NB4 (cell line): ENCODE data around the gene RGS9BP.

Experiments used
- DNase-seq: peaks from one replicate; pipeline ENCODE4 v3.0.0; 2010; ENCODE audit warnings: low read depth
- H3K4me3 ChIP-seq: one replicate; pipeline ENCODE4 v1.5.1; 2011; ENCODE audit warnings: mild to moderate bottlenecking, low read depth, low read length, moderate library complexity
- MYC ChIP-seq: IDR thresholded peaks from 2 replicates; pipeline ENCODE4 v1.6.1; 2011; ENCODE audit warnings: low read depth, low read length
- POLR2A ChIP-seq: IDR thresholded peaks from 2 replicates; pipeline ENCODE4 v1.6.1; 2011; ENCODE audit warnings: mild to moderate bottlenecking; ENCODE audit not compliant: insufficient read length; ENCODE audit errors: extremely low read depth
- TF ChIP-seq, protein P1 (sequence below): IDR thresholded peaks from one replicate; pipeline ENCODE4 v1.5.1; 2012; ENCODE audit warnings: low read depth, low read length
- TF ChIP-seq, protein P2 (sequence below): IDR thresholded peaks from 2 replicates; pipeline ENCODE4 v1.6.1; 2011; ENCODE audit warnings: low read depth, low read length

The RGS9BP gene, protein sequence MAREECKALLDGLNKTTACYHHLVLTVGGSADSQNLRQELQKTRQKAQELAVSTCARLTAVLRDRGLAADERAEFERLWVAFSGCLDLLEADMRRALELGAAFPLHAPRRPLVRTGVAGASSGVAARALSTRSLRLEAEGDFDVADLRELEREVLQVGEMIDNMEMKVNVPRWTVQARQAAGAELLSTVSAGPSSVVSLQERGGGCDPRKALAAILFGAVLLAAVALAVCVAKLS

GRCh38 chr19:32675720-32676185, at the start of gene RGS9BP:
Gene RGS9BP (plus strand): TSS chr19:32675848. CDS start chr19:32676264, 416 bp downstream.
- TF ChIP-seq, protein P1, sequence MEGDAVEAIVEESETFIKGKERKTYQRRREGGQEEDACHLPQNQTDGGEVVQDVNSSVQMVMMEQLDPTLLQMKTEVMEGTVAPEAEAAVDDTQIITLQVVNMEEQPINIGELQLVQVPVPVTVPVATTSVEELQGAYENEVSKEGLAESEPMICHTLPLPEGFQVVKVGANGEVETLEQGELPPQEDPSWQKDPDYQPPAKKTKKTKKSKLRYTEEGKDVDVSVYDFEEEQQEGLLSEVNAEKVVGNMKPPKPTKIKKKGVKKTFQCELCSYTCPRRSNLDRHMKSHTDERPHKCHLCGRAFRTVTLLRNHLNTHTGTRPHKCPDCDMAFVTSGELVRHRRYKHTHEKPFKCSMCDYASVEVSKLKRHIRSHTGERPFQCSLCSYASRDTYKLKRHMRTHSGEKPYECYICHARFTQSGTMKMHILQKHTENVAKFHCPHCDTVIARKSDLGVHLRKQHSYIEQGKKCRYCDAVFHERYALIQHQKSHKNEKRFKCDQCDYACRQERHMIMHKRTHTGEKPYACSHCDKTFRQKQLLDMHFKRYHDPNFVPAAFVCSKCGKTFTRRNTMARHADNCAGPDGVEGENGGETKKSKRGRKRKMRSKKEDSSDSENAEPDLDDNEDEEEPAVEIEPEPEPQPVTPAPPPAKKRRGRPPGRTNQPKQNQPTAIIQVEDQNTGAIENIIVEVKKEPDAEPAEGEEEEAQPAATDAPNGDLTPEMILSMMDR, result no peak
- TF ChIP-seq, protein P2, sequence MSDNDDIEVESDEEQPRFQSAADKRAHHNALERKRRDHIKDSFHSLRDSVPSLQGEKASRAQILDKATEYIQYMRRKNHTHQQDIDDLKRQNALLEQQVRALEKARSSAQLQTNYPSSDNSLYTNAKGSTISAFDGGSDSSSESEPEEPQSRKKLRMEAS, result no peak
- TF ChIP-seq MYC (no peak), POLR2A (no peak)
- H3K4me3 ChIP-seq, result peak within 1 kb of the TSS; percentile 83
- peak; percentile 77 for DNase-seq

DNA sequence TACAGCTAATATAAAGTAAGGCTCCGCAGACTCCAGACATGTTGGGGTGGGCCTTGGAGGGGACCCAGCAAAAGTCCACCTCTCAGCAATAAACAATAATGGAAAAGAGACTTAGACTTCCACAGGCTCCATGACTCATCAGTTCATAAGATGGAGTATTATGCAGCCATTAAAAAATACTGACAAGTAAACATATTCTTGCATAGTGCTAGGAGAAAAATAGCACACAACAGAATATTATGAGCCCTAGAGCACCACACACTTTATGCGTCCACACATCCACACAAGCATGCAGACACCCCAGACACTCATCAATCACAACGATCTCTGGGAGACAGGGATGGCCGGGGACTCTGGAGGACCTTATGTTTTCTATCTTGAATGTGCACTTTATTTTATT, 48.7 kb upstream of the RGS9BP start:
- DNase-seq, result no peak
- H3K4me3 ChIP-seq, result no peak overlapping the region
- TF ChIP-seq MYC (no peak), POLR2A (no peak)
- TF ChIP-seq, protein P2, result no peak
- TF ChIP-seq, protein P1, result no peak

DNA sequence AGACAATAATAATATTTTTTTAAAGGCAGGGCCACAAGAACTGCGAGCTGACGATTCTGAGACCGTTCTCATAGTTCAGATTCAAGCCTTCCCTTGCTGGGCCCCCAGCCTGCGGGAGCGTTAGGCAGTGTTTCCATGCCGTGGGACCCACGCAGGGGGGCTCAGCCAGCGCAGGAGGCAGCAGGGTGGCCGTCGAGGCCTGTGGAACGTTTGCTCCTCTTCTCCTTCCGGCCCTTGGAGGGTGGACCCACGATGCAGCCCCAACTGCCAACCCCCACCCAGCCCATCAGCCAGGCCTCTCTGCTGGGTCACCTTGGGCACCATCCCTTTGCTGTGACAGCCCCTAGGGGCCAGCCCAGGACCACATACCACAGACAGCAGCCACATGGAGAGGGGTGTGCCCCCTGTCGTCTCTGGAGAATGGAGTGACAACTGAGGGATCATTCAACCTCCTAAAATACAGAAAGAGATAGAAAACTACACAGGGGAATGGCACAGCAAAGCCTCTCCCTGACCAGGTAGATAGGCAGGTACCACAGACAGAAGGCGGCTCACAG, 47.9 kb upstream of the RGS9BP start:
- TF ChIP-seq POLR2A, result no peak
- no peak for TF ChIP-seq MYC
- TF ChIP-seq, protein P1, result no peak
- TF ChIP-seq, protein P2, result no peak
- DNase-seq, result no peak
- no peak overlapping the region for H3K4me3 ChIP-seq

- TF ChIP-seq, protein P2, result no peak
- TF ChIP-seq, protein P1, result no peak
- TF ChIP-seq MYC, result no peak
- TF ChIP-seq POLR2A, result no peak
- no peak overlapping the region for H3K4me3 ChIP-seq
- peak; percentile 7 for DNase-seq
Observed at GRCh38 chr19:32630338-32630737, 45.3 kb upstream of the RGS9BP start.

- TF ChIP-seq, protein P2, result no peak
- TF ChIP-seq, protein P1, result no peak
- no peak for TF ChIP-seq MYC
- no peak for TF ChIP-seq POLR2A
- no peak overlapping the region for H3K4me3 ChIP-seq
- no peak for DNase-seq
Observed at GRCh38 chr19:32631381-32631780, 44.3 kb upstream of the RGS9BP start.
